Measurements from ENCODE around the gene ARL17A.
"Not testable (repeated sequence)": the region's sequence is repeated elsewhere in the genome, so short reads cannot be mapped to it uniquely, and the experiment has no call there.

Gene ARL17A

GRCh38 chr17:46590157-46591146 is 11.0 kb upstream of the ARL17A start, which contains the start of gene NSF:
Gene NSF, plus strand, starts transcription at chr17:46590669. Its CDS starts 107 bp downstream, at chr17:46590776.
- H3K27me3 ChIP-seq, H3K36me3 ChIP-seq: not testable (repeated sequence)

GRCh38 chr17:46585444-46585843 is 6.0 kb upstream of the ARL17A start:
- not testable (repeated sequence) for H3K27ac ChIP-seq

More at GRCh38 chr17:46590157-46591146, 11.0 kb upstream of the ARL17A start, which contains the start of gene NSF:
- H3K4me1 ChIP-seq (ENCODE audit: control insufficient read depth in 1 of 2, insufficient read depth in 1 of 2, low read depth in 1 of 2, low read length in 1 of 2); H3K27ac ChIP-seq; H3K4me3 ChIP-seq (ENCODE audit: low read depth in 1 of 2, low read length in 1 of 2); H3K9me3 ChIP-seq: not testable (repeated sequence)

GRCh38 chr17:46580082-46580481 is 591 bp upstream of the ARL17A start:
- H3K27me3 ChIP-seq; H3K36me3 ChIP-seq; H3K9me3 ChIP-seq; H3K4me1 ChIP-seq (ENCODE audit: control insufficient read depth in 1 of 2, insufficient read depth in 1 of 2, low read depth in 1 of 2, low read length in 1 of 2): not testable (repeated sequence)
- H3K4me3 ChIP-seq (ENCODE audit: low read depth in 1 of 2, low read length in 1 of 2): peak overlapping the region; percentile 46 to 49
- peak overlapping the region; percentile 68 for H3K27ac ChIP-seq

More at GRCh38 chr17:46585444-46585843, 6.0 kb upstream of the ARL17A start:
- H3K9me3 ChIP-seq; H3K4me3 ChIP-seq (ENCODE audit: low read depth in 1 of 2, low read length in 1 of 2); H3K27me3 ChIP-seq; H3K4me1 ChIP-seq (ENCODE audit: control insufficient read depth in 1 of 2, insufficient read depth in 1 of 2, low read depth in 1 of 2, low read length in 1 of 2); H3K36me3 ChIP-seq: not testable (repeated sequence)

- not testable (repeated sequence) for H3K36me3 ChIP-seq; H3K27ac ChIP-seq; H3K9me3 ChIP-seq; H3K4me1 ChIP-seq (ENCODE audit: control insufficient read depth in 1 of 2, insufficient read depth in 1 of 2, low read depth in 1 of 2, low read length in 1 of 2); H3K4me3 ChIP-seq (ENCODE audit: low read depth in 1 of 2, low read length in 1 of 2); H3K27me3 ChIP-seq
Measured at GRCh38 chr17:46571796-46572195, 7.7 kb downstream of the ARL17A start.

GRCh38 chr17:46566980-46567379 is 12.5 kb downstream of the ARL17A start:
- H3K36me3 ChIP-seq; H3K4me3 ChIP-seq (ENCODE audit: low read depth in 1 of 2, low read length in 1 of 2); H3K9me3 ChIP-seq; H3K27me3 ChIP-seq; H3K27ac ChIP-seq; H3K4me1 ChIP-seq (ENCODE audit: control insufficient read depth in 1 of 2, insufficient read depth in 1 of 2, low read depth in 1 of 2, low read length in 1 of 2): not testable (repeated sequence)

GRCh38 chr17:46566284-46566683 is 13.2 kb downstream of the ARL17A start:
- H3K4me3 ChIP-seq (ENCODE audit: low read depth in 1 of 2, low read length in 1 of 2); H3K27me3 ChIP-seq; H3K36me3 ChIP-seq; H3K27ac ChIP-seq; H3K4me1 ChIP-seq (ENCODE audit: control insufficient read depth in 1 of 2, insufficient read depth in 1 of 2, low read depth in 1 of 2, low read length in 1 of 2); H3K9me3 ChIP-seq: not testable (repeated sequence)

- not testable (repeated sequence) for H3K4me3 ChIP-seq (ENCODE audit: low read depth in 1 of 2, low read length in 1 of 2); H3K36me3 ChIP-seq; H3K4me1 ChIP-seq (ENCODE audit: control insufficient read depth in 1 of 2, insufficient read depth in 1 of 2, low read depth in 1 of 2, low read length in 1 of 2); H3K27ac ChIP-seq; H3K27me3 ChIP-seq; H3K9me3 ChIP-seq
Measured at GRCh38 chr17:46560048-46560447, 19.4 kb downstream of the ARL17A start.

GRCh38 chr17:46559155-46559554 is 20.3 kb downstream of the ARL17A start:
- H3K4me3 ChIP-seq (ENCODE audit: low read depth in 1 of 2, low read length in 1 of 2); H3K27ac ChIP-seq; H3K4me1 ChIP-seq (ENCODE audit: control insufficient read depth in 1 of 2, insufficient read depth in 1 of 2, low read depth in 1 of 2, low read length in 1 of 2); H3K36me3 ChIP-seq; H3K9me3 ChIP-seq; H3K27me3 ChIP-seq: not testable (repeated sequence)

- H3K27ac ChIP-seq; H3K27me3 ChIP-seq; H3K4me1 ChIP-seq (ENCODE audit: control insufficient read depth in 1 of 2, insufficient read depth in 1 of 2, low read depth in 1 of 2, low read length in 1 of 2); H3K9me3 ChIP-seq; H3K4me3 ChIP-seq (ENCODE audit: low read depth in 1 of 2, low read length in 1 of 2): not testable (repeated sequence)
- H3K36me3 ChIP-seq: peaks cover 16% of the 10 kb centered on the region
Measured at GRCh38 chr17:46548607-46549006, 30.9 kb downstream of the ARL17A start.

GRCh38 chr17:46534716-46535115 is 44.8 kb downstream of the ARL17A start:
- not testable (repeated sequence) for H3K27ac ChIP-seq; H3K27me3 ChIP-seq; H3K9me3 ChIP-seq; H3K36me3 ChIP-seq; H3K4me3 ChIP-seq (ENCODE audit: low read depth in 1 of 2, low read length in 1 of 2); H3K4me1 ChIP-seq (ENCODE audit: control insufficient read depth in 1 of 2, insufficient read depth in 1 of 2, low read depth in 1 of 2, low read length in 1 of 2)

GRCh38 chr17:46512168-46512567 is 67.3 kb downstream of the ARL17A start, which contains the start of gene LRRC37A2:
Gene LRRC37A2, plus strand, starts transcription at chr17:46512468. Its CDS starts 245 bp downstream, at chr17:46512713.
- H3K4me1 ChIP-seq (ENCODE audit: control insufficient read depth in 1 of 2, insufficient read depth in 1 of 2, low read depth in 1 of 2, low read length in 1 of 2); H3K36me3 ChIP-seq; H3K27me3 ChIP-seq; H3K4me3 ChIP-seq (ENCODE audit: low read depth in 1 of 2, low read length in 1 of 2); H3K27ac ChIP-seq; H3K9me3 ChIP-seq: not testable (repeated sequence)

- not testable (repeated sequence) for H3K9me3 ChIP-seq; H3K36me3 ChIP-seq; H3K4me3 ChIP-seq (ENCODE audit: low read depth in 1 of 2, low read length in 1 of 2); H3K4me1 ChIP-seq (ENCODE audit: control insufficient read depth in 1 of 2, insufficient read depth in 1 of 2, low read depth in 1 of 2, low read length in 1 of 2); H3K27me3 ChIP-seq; H3K27ac ChIP-seq
Measured at GRCh38 chr17:46505896-46506295, 73.6 kb downstream of the ARL17A start.

GRCh38 chr17:46499437-46500139 is 79.9 kb downstream of the ARL17A start:
- not testable (repeated sequence) for H3K27me3 ChIP-seq
- peaks cover 7 to 20% of the 10 kb centered on the region in 2 experiments for H3K4me1 ChIP-seq (ENCODE audit: control insufficient read depth in 1 of 2, insufficient read depth in 1 of 2, low read depth in 1 of 2, low read length in 1 of 2)

More at GRCh38 chr17:46499437-46500139, 79.9 kb downstream of the ARL17A start:
- not testable (repeated sequence) for H3K36me3 ChIP-seq; H3K4me3 ChIP-seq (ENCODE audit: low read depth in 1 of 2, low read length in 1 of 2); H3K9me3 ChIP-seq
- peak overlapping the region; percentile 75 for H3K27ac ChIP-seq
